Raji (cell line): ENCODE data around the gene SLCO4C1.

Source experiments
- POLR2A ChIP-seq: IDR thresholded peaks from 2 replicates; pipeline ENCODE4 v1.6.1; 2011; ENCODE audit warnings: low read depth, low read length, control low read depth; ENCODE audit not compliant: insufficient read depth

Gene SLCO4C1

GRCh38 chr5:102288630-102289029, 7.5 kb downstream of the SLCO4C1 start:
- TF ChIP-seq POLR2A = no peak

GRCh38 chr5:102286476-102286875, 9.6 kb downstream of the SLCO4C1 start:
- TF ChIP-seq POLR2A = no peak

- TF ChIP-seq POLR2A = no peak
Measured at GRCh38 chr5:102283102-102283797, 12.8 kb downstream of the SLCO4C1 start.

- TF ChIP-seq POLR2A = no peak
Measured at GRCh38 chr5:102279711-102280110, 16.4 kb downstream of the SLCO4C1 start.

GRCh38 chr5:102278231-102278630, 17.9 kb downstream of the SLCO4C1 start:
- TF ChIP-seq POLR2A = no peak

- no peak for TF ChIP-seq POLR2A
Measured at GRCh38 chr5:102277144-102277543, 18.9 kb downstream of the SLCO4C1 start.

GRCh38 chr5:102271759-102272158, 24.3 kb downstream of the SLCO4C1 start:
- no peak for TF ChIP-seq POLR2A

- TF ChIP-seq POLR2A = no peak
Measured at GRCh38 chr5:102270036-102270435, 26.0 kb downstream of the SLCO4C1 start.

- TF ChIP-seq POLR2A = no peak
Measured at GRCh38 chr5:102262688-102263087, 33.4 kb downstream of the SLCO4C1 start.

- no peak for TF ChIP-seq POLR2A
Measured at GRCh38 chr5:102249381-102249780, 46.7 kb downstream of the SLCO4C1 start.

GRCh38 chr5:102243213-102243612, 52.9 kb downstream of the SLCO4C1 start:
- no peak for TF ChIP-seq POLR2A

GRCh38 chr5:102241809-102242421, 54.2 kb downstream of the SLCO4C1 start:
- TF ChIP-seq POLR2A = no peak

GRCh38 chr5:102231693-102232619, 64.1 kb downstream of the SLCO4C1 start:
- TF ChIP-seq POLR2A = no peak

GRCh38 chr5:102229685-102230084, 66.4 kb downstream of the SLCO4C1 start:
- TF ChIP-seq POLR2A = no peak

- TF ChIP-seq POLR2A = no peak
Measured at GRCh38 chr5:102226321-102226720, 69.8 kb downstream of the SLCO4C1 start.
